Calu3 (cell line): ENCODE measurements around the gene LRRC2. TPM values are rescaled to one million over a fixed set of nuclear protein-coding genes. Genes with fewer than 3 reads are reported as not detected.
"Not testable (repeated sequence)": the region's sequence is repeated elsewhere in the genome, so short reads cannot be mapped to it uniquely, and the experiment has no call there.

Experiments used
- BruUV-seq: library from RNA; stranded (reverse); fragments of 400-500 nt; replicated peaks from 2 replicates; lab custom pipeline; 2021; lab: Mats Ljungman, UMichigan
- CTCF ChIA-PET: fragments of 300-600 bp; sonication (Branson Sonifier 250); formaldehyde crosslinking; loops from one replicate; lab custom pipeline; 2022; ENCODE audit warnings: antibody characterized with exemption; lab: Charles Lee
- DNase-seq: peaks from one replicate; pipeline ENCODE4 v3.0.0; 2022
- H3K27ac Mint-ChIP-seq: one replicate; pipeline ENCODE4 v1.8.0; 2022; ENCODE audit warnings: mixed read lengths; ENCODE audit not compliant: unreplicated experiment
- H3K27me3 Mint-ChIP-seq: one replicate; pipeline ENCODE4 v1.8.0; 2022; ENCODE audit warnings: mixed read lengths; ENCODE audit not compliant: unreplicated experiment
- H3K36me3 Mint-ChIP-seq: one replicate; pipeline ENCODE4 v1.8.0; 2022; ENCODE audit warnings: mild to moderate bottlenecking, moderate library complexity, mixed read lengths; ENCODE audit not compliant: insufficient read depth, unreplicated experiment
- H3K4me1 Mint-ChIP-seq: one replicate; pipeline ENCODE4 v1.8.0; 2022; ENCODE audit warnings: mild to moderate bottlenecking, low read depth, mixed read lengths; ENCODE audit not compliant: unreplicated experiment
- H3K4me3 Mint-ChIP-seq: one replicate; pipeline ENCODE4 v1.8.0; 2022; ENCODE audit warnings: mild to moderate bottlenecking, low read depth, moderate library complexity, mixed read lengths; ENCODE audit not compliant: unreplicated experiment
- H3K9me3 Mint-ChIP-seq: one replicate; pipeline ENCODE4 v1.8.0; 2022; ENCODE audit warnings: low read depth, mixed read lengths; ENCODE audit not compliant: unreplicated experiment
- intact Hi-C: fragments of 100-400 bp; cut with micrococcal nuclease; formaldehyde crosslinking; loops from one replicate; pipeline ENCODE4 v1.10.0; 2022; ENCODE audit not compliant: unreplicated experiment
- total RNA-seq: library from RNA; stranded (reverse); gene quantifications from 2 replicates; pipeline ENCODE4 v1.2.3, GENCODE V29; 2022
- TF ChIP-seq, protein P1 (sequence below): fragments of 200-600 bp; IDR thresholded peaks from one replicate; pipeline ENCODE4 v1.8.0; 2022; ENCODE audit warnings: antibody characterized with exemption; ENCODE audit not compliant: unreplicated experiment

LRRC2 gene
- total RNA-seq, 1 experiment from 2014 or later: not detected

DNA sequence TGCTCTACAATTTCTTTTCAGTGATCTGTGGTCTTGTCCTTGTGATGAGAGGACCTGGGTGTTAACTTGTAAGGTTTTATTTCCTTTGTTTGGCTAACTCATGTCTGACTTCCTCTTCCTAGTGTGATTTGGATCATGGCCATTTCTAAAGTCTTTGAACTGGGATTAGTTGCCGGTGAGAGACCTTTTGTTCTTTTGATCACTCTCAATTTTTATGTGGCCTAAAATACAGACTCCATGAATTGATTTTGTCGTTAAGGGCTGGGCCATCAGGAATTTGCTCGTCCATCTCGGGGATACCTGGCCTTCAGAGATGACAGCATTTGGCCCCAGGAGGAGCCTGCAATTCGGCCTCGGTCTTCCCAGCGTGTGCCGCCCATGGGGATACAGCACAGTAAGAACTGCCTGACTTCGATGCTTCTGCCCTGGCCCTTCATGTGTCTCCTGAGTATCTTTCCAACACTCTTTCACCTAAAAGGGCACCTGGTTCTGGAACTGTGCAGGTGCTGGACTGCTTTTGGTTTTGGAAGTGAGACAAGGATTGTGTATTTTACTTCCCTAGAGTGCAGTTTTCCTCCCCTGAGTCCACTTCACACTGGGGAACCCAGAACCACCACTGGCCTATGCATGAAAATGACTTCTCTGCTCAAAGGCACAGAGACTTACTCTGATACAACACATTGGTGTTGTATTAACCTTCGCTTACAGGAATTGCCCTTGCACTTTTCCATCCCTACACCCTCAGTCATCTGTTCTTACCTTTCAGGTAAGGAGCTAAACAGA, 13.1 kb upstream of the LRRC2 start:
- TF ChIP-seq, protein P1, sequence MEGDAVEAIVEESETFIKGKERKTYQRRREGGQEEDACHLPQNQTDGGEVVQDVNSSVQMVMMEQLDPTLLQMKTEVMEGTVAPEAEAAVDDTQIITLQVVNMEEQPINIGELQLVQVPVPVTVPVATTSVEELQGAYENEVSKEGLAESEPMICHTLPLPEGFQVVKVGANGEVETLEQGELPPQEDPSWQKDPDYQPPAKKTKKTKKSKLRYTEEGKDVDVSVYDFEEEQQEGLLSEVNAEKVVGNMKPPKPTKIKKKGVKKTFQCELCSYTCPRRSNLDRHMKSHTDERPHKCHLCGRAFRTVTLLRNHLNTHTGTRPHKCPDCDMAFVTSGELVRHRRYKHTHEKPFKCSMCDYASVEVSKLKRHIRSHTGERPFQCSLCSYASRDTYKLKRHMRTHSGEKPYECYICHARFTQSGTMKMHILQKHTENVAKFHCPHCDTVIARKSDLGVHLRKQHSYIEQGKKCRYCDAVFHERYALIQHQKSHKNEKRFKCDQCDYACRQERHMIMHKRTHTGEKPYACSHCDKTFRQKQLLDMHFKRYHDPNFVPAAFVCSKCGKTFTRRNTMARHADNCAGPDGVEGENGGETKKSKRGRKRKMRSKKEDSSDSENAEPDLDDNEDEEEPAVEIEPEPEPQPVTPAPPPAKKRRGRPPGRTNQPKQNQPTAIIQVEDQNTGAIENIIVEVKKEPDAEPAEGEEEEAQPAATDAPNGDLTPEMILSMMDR: no peak
- Mint-ChIP-seq H3K36me3 (no peaks in the 10 kb centered on the region), H3K27me3 (no peaks in the 10 kb centered on the region), H3K4me3 (no peak overlapping the region), H3K9me3 (no peaks in the 10 kb centered on the region), H3K4me1 (peaks cover 7% of the 10 kb centered on the region), H3K27ac (no peak overlapping the region)
- no peak for DNase-seq
- no TSS peak for BruUV-seq
- intact Hi-C loops: no loop called here
- CTCF ChIA-PET: no interaction called here

DNA sequence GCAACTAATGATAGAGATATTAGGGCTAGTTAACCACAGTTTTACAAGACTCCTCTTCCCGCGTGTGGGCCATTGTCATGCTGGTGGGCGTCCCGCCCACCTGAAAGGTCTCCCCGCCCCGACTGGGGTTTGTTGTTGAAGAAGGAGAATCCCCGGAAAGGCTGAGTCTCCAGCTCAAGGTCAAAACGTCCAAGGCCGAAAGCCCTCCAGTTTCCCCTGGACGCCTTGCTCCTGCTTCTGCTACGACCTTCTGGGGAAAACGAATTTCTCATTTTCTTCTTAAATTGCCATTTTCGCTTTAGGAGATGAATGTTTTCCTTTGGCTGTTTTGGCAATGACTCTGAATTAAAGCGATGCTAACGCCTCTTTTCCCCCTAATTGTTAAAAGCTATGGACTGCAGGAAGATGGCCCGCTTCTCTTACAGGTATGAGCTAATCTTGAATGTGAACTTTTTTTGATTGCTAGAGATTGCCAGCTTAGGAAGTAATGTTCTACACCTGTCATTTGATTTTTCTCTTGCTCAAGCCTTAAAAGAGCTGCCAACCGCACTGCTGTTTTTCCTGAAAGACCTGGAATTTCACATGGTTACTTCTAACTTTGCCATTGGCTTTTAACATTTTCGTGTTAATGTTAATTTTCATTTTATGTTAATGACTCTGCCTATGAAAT, 11.6 kb upstream of the LRRC2 start:
- BruUV-seq, H3K27ac Mint-ChIP-seq, intact Hi-C loops, H3K27me3 Mint-ChIP-seq, DNase-seq, H3K9me3 Mint-ChIP-seq, H3K4me3 Mint-ChIP-seq, H3K36me3 Mint-ChIP-seq, H3K4me1 Mint-ChIP-seq: not testable (repeated sequence)
- CTCF ChIA-PET: interaction anchor here (1.1 kb wide), 1 partner anchor 19 kb away, joined by 3 read pairs; no protein-coding TSS in a partner anchor

DNA sequence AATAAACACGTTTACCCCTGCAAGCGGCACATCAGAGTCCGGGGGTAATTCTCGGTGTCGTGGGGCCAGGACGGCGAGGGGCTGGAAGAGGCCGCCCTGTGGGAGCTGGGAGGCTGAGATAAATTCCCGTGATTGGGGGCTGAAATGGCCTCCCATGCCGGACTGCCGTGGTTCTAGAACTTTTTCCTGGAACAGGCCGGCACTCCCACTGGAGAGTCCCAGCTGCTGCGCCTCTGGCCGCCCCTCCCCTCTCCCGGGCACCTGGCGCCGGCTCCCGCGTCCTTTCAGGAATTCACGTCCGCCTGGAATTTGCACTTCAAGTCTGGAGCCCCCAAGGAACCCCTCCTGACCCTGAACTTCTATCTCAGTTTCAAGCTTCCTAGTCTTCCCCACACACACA, 10.8 kb upstream of the LRRC2 start:
- TF ChIP-seq, protein P1: no peak
- H3K36me3 Mint-ChIP-seq: no peaks in the 10 kb centered on the region
- no peak for DNase-seq
- no peak overlapping the region for H3K4me3 Mint-ChIP-seq
- H3K27ac Mint-ChIP-seq: no peak overlapping the region
- BruUV-seq: no TSS peak
- H3K27me3 Mint-ChIP-seq: no peaks in the 10 kb centered on the region
- CTCF ChIA-PET: no interaction called here
- H3K4me1 Mint-ChIP-seq: no peaks in the 10 kb centered on the region
- intact Hi-C loops: no loop called here
- no peaks in the 10 kb centered on the region for H3K9me3 Mint-ChIP-seq

DNA sequence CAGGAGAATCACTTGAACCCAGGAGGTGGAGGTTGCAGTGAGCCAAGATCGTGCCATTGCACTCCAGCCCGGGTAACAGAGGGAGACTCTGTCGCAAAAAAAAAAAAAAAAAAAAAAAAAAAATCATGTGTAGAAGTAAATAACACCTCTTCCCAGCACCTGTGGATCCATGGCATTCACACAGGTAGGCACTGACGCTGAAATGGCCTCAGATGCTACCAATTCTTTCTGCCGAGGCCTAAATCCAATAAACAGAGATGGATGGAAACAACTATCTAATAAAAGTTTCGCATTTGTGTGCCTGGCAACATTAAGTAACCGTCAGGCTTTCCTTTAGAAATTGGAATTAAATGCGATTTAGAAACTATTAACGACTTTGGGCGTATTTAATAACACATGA, 10.3 kb upstream of the LRRC2 start:
- H3K27ac Mint-ChIP-seq: no peak overlapping the region
- H3K27me3 Mint-ChIP-seq: no peaks in the 10 kb centered on the region
- intact Hi-C loops: no loop called here
- H3K9me3 Mint-ChIP-seq: no peaks in the 10 kb centered on the region
- H3K4me3 Mint-ChIP-seq: no peak overlapping the region
- no peaks in the 10 kb centered on the region for H3K4me1 Mint-ChIP-seq
- CTCF ChIA-PET: no interaction called here
- TF ChIP-seq, protein P1: no peak
- H3K36me3 Mint-ChIP-seq: no peaks in the 10 kb centered on the region
- BruUV-seq: no TSS peak
- DNase-seq: no peak
